GM12865 (cell line): ENCODE data around the gene TNIP1.

ENCODE experiments used
- DNase-seq: peaks from one replicate; pipeline ENCODE4 v3.0.0; 2010; ENCODE audit warnings: low read depth
- H3K4me3 ChIP-seq: 2 replicates; pipeline ENCODE4 v1.5.1; 2011; ENCODE audit warnings: mild to moderate bottlenecking, low read depth, low read length, control low read depth
- TF ChIP-seq, protein P1 (sequence below): IDR thresholded peaks from 2 replicates; pipeline ENCODE4 v1.5.1; 2011; ENCODE audit warnings: low read length, control low read depth, low read depth, inconsistent platforms; ENCODE audit not compliant: insufficient read depth; ENCODE audit errors: missing control alignments

The TNIP1 gene

DNA sequence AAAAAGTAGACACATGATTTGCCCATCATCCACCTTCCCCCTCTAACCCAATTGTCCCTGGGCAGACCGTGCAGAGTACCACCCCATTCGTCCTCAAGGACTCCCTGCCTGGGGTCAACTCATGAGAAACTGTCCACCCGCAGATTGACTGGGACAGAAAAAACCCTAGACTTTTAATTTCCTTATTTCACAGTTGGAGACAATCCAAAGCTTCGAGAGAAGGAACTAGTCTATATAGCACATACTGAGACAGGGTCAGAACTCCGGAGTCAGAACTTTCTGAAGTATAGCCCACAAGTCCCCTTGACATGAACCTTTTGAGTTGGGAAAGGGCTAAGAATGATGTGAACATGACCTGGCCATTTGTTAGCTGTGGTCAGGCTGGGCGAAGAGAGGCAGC, 68.0 kb downstream of the TNIP1 start:
- H3K4me3 ChIP-seq: no peak overlapping the region

DNA sequence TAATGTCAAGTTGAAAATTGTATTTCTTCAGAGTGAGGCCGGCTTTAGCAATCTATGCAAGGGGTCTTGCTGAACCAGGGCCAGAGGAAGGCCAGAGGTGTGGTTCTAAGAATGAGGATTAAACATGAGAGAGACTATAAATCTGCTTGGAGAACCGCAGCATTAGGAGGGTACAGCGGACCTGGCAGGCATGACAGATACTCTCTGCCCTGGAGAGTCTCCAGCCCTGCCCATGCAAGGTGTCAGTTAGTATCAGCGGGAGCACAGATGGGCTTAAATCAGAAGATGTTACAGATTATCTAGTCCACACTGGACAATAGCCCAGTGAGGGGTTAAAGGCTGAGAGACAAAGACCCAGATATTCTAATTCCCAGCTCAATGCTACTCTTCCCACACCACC, 71.9 kb downstream of the TNIP1 start:
- no peak for DNase-seq
- H3K4me3 ChIP-seq: no peak overlapping the region
- TF ChIP-seq, protein P1, sequence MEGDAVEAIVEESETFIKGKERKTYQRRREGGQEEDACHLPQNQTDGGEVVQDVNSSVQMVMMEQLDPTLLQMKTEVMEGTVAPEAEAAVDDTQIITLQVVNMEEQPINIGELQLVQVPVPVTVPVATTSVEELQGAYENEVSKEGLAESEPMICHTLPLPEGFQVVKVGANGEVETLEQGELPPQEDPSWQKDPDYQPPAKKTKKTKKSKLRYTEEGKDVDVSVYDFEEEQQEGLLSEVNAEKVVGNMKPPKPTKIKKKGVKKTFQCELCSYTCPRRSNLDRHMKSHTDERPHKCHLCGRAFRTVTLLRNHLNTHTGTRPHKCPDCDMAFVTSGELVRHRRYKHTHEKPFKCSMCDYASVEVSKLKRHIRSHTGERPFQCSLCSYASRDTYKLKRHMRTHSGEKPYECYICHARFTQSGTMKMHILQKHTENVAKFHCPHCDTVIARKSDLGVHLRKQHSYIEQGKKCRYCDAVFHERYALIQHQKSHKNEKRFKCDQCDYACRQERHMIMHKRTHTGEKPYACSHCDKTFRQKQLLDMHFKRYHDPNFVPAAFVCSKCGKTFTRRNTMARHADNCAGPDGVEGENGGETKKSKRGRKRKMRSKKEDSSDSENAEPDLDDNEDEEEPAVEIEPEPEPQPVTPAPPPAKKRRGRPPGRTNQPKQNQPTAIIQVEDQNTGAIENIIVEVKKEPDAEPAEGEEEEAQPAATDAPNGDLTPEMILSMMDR: no peak

More for the DNA sequence above, 68.0 kb downstream of the TNIP1 start:
- TF ChIP-seq, protein P1: no peak
- no peak for DNase-seq

DNA sequence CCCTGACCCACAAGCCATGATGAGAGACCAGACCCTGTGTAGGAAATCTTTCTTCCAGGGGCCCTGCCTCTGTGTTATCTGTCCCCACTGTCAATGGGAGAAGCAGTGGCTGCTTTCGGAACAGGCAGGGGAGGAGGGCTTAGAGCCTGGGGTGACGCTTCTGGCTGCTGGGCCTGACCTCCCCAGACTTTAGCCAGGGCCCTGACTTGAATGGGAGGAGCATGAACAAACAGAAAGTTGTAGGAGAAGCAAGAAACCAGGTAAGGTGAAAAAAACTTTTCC, 72.7 kb downstream of the TNIP1 start:
- no peak for DNase-seq
- TF ChIP-seq, protein P1: no peak
- no peak overlapping the region for H3K4me3 ChIP-seq

DNA sequence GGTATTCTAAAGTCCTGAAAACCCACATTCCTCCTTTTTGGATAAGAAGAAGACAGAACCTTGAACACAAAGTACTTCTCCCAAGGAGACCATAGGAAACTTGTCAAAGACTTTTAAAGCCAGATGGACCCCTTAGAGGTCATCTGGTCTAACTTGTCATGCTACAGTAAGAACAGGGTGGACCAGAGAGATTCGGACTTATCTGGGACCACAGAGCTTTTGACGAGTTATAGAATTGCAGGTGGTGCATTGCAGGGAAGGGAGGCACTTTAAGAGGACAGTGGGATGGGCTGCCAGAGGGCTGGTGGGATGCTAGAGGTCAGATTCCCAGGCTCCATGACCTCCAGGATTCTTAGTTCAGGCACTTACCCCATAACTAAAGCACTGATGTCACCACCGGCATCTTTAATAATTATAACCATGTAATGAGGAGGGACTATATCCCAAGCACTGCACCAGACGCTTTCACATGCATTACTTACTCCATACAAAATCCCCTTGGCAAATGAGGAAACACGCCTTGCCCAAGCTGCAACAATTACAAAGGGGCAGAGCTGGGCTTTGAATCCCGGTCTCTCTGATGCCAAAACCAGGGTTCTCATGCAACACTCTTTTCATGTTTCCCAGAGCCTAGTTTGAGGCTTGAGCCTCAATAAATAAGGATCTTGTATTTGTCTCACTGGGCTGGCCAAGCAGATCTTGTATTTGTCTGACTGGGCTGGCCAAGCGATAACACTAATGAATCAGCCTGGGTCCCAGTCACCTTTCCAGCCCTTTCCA, 73.2 kb downstream of the TNIP1 start:
- TF ChIP-seq, protein P1: no peak
- DNase-seq: no peak
- H3K4me3 ChIP-seq: no peak overlapping the region

DNA sequence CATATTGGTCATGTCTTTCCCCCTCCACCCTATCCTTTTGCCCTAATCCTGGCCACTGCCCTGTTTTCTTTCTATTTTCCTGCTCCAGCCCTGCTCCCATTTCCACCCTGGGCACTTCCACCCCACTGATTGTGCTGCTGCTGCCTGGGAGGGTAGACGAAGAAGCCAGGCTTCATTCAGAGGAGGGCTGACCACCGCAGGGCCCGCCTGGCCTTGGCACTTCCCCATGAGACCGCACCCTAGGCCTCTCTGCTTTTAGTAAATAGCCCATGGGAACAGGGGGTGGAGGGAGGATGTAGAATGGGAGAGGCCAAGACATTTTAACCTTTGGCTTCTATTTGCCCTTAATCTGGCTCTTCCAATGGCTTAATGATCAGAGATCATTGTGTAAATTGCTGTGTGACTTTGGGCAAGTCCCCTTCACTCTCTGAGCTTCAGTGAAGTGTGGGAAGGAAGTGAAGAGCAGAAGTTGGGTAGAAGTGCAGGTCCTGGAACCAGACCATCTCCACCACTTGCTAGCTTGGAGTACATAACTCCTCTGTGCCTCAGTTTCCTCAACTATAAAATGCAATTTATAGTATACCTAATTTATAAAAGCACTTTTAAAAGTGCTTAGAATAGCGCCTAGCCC, 74.0 kb downstream of the TNIP1 start:
- TF ChIP-seq, protein P1: no peak
- H3K4me3 ChIP-seq: no peak overlapping the region
- no peak for DNase-seq

DNA sequence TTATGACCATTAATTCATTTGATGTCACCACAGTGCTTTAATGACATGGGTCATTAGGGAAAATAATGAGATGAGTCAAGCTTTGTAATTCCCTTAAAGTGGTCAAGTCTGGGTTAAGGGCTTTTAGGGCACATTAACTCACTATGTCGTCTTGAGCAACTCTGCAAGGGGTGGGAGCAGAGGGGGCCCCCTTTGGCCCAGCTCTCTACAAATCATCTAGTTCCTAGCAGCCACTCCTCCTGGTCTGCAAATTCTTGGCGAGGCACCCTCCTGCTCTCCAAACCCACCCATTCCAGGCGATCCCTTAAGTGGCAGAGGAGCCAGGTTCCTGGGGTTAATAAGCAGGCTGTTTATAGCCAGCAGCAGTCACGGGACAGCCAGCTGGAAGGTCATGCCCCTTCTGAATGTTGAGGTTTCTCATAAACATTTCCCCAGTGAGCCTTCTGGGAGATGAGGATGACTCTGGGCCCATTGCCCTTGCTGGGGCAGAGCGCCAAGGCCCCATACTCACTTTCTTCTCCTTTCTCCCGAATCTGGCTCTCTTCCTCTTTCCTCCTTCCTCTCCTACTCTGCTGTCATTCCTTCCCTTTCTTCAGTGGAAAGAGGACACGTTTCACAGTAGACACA, 74.8 kb downstream of the TNIP1 start:
- TF ChIP-seq, protein P1: no peak
- DNase-seq: no peak

More for the DNA sequence above, 74.8 kb downstream of the TNIP1 start:
- H3K4me3 ChIP-seq: no peak overlapping the region
